GM23338 (cell line): ENCODE results near the gene LIPM. TPM values are rescaled to one million over a fixed set of nuclear protein-coding genes. Genes with fewer than 3 reads are reported as not detected.

ENCODE experiments used
- ATAC-seq: fragments of 200-7000 bp; cut with Tn5 transposase; 3 replicates; pipeline ENCODE4 v1.9.1; 2020
- DNase-seq: peaks from one replicate; pipeline ENCODE4 v3.0.0-alpha.2; 2015; ENCODE audit warnings: low spot score
- H2AFZ ChIP-seq: fragments of 200-600 bp; sonication (generic); 2 replicates; pipeline ENCODE4 v1.8.0; 2016; ENCODE audit warnings: antibody characterized with exemption, mild to moderate bottlenecking, moderate library complexity
- H3F3A ChIP-seq: fragments of 200-600 bp; sonication (generic); replicated peaks from 2 replicates; pipeline ENCODE4 v1.8.0; 2017; ENCODE audit warnings: antibody characterized with exemption, mixed run types, low read depth
- H3K27ac ChIP-seq: fragments of 200-600 bp; sonication (generic); 2 replicates; pipeline ENCODE4 v1.6.1; 2016; ENCODE audit warnings: low read depth
- H3K27me3 ChIP-seq: fragments of 200-600 bp; sonication (generic); 2 replicates; pipeline ENCODE4 v1.8.0; 2016; ENCODE audit warnings: mild to moderate bottlenecking, mixed run types, moderate library complexity; ENCODE audit not compliant: insufficient read depth
- H3K36me3 ChIP-seq: fragments of 200-600 bp; sonication (generic); 2 replicates; pipeline ENCODE4 v1.8.0; 2016; ENCODE audit warnings: mild to moderate bottlenecking; ENCODE audit not compliant: insufficient read depth
- H3K4me1 ChIP-seq: fragments of 200-600 bp; sonication (generic); 2 replicates; pipeline ENCODE4 v1.8.0; 2016; ENCODE audit warnings: mild to moderate bottlenecking, moderate library complexity; ENCODE audit not compliant: insufficient read depth
- H3K4me2 ChIP-seq: fragments of 200-600 bp; sonication (generic); 2 replicates; pipeline ENCODE4 v1.7.1; 2017; ENCODE audit warnings: mixed run types
- H3K4me3 ChIP-seq: fragments of 200-600 bp; sonication (generic); 2 replicates; pipeline ENCODE4 v1.6.1; 2016; ENCODE audit warnings: mixed run types
- H3K79me2 ChIP-seq: fragments of 200-600 bp; sonication (generic); replicated peaks from 2 replicates; pipeline ENCODE4 v1.8.0; 2017; ENCODE audit warnings: mild to moderate bottlenecking; ENCODE audit not compliant: insufficient read depth
- H3K9me2 ChIP-seq: fragments of 200-600 bp; sonication (generic); 2 replicates; pipeline ENCODE4 v1.8.0; 2017; ENCODE audit not compliant: insufficient read depth
- H4K20me1 ChIP-seq: fragments of 200-600 bp; sonication (generic); replicated peaks from 2 replicates; pipeline ENCODE4 v1.8.0; 2017; ENCODE audit warnings: mild to moderate bottlenecking; ENCODE audit not compliant: insufficient read depth
- H3K27ac Mint-ChIP-seq: 2 replicates; pipeline ENCODE4 v1.8.0; 2020; ENCODE audit warnings: inconsistent platforms, mild to moderate bottlenecking, moderate library complexity, mixed read lengths
- H3K27me3 Mint-ChIP-seq: 3 replicates; pipeline ENCODE4 v1.8.0; 2022; ENCODE audit warnings: low read depth, mild to moderate bottlenecking, moderate library complexity, mixed read lengths, inconsistent platforms; ENCODE audit not compliant: insufficient read depth, poor library complexity
- H3K36me3 Mint-ChIP-seq: 3 replicates; pipeline ENCODE4 v1.8.0; 2021; ENCODE audit warnings: low read depth, mild to moderate bottlenecking, inconsistent platforms, moderate library complexity, mixed read lengths
- H3K4me1 Mint-ChIP-seq: 3 replicates; pipeline ENCODE4 v1.8.0; 2020; ENCODE audit warnings: mild to moderate bottlenecking, inconsistent platforms, mixed read lengths
- H3K4me3 Mint-ChIP-seq: 3 replicates; pipeline ENCODE4 v1.8.0; 2021; ENCODE audit warnings: moderate library complexity, mild to moderate bottlenecking, inconsistent platforms, mixed read lengths
- H3K9me3 Mint-ChIP-seq: 3 replicates; pipeline ENCODE4 v1.8.0; 2020; ENCODE audit warnings: moderate library complexity, mild to moderate bottlenecking, inconsistent platforms, mixed read lengths
- CREB1 ChIP-seq: fragments of 250-450 bp; sonication (Bioruptor Pico); IDR thresholded peaks from 2 replicates; pipeline ENCODE4 v1.5.0; 2020; ENCODE audit warnings: low read depth, mild to moderate bottlenecking, moderate library complexity
- CTCF ChIP-seq, 2 experiments: fragments of 200-600 bp in 1 of 2; sonication (generic) in 1 of 2; conservative IDR thresholded peaks; 2 replicates each; pipeline versions ENCODE4 v1.5.1 to v1.6.1; 2016 to 2017; ENCODE audit warnings: antibody characterized with exemption in 2 of 2, low read depth in 2 of 2, mild to moderate bottlenecking in 2 of 2, moderate library complexity in 1 of 2
- EZH2 ChIP-seq: fragments of 200-600 bp; sonication (generic); IDR thresholded peaks from one replicate; pipeline ENCODE4 v1.8.0; 2017; ENCODE audit warnings: antibody characterized with exemption, mild to moderate bottlenecking, low read depth; ENCODE audit not compliant: unreplicated experiment
- JUNB ChIP-seq: IDR thresholded peaks from one replicate; pipeline ENCODE4 v1.6.1; 2016; ENCODE audit warnings: antibody characterized with exemption; ENCODE audit not compliant: unreplicated experiment
- REST ChIP-seq: IDR thresholded peaks from one replicate; pipeline ENCODE4 v1.6.1; 2018; ENCODE audit warnings: antibody characterized with exemption; ENCODE audit not compliant: unreplicated experiment
- ZNF462 ChIP-seq: fragments of 250-450 bp; sonication (Bioruptor Pico); IDR thresholded peaks from 2 replicates; pipeline ENCODE4 v1.5.0; 2020; ENCODE audit warnings: mild to moderate bottlenecking, moderate library complexity
- polyA plus RNA-seq: library from polyadenylated mRNA; unstranded; fragments of >200 nt; fragmentation: Nextera tagmentation; extraction: Ambion mirVana; gene quantifications from 2 replicates; pipeline ENCODE4 v1.2.1, GENCODE V29; 2016
- total RNA-seq: library from RNA; depleted of rRNA; stranded (reverse); fragments of >200 nt; shearing (Covaris generic); gene quantifications from 2 replicates; pipeline ENCODE4 v1.2.3, GENCODE V29; 2014

The LIPM gene
- total and polyA plus RNA-seq, 2 experiments from 2014 or later = not detected

GRCh38 chr10:88838766-88839350, 36.3 kb downstream of the LIPM start:
- Mint-ChIP-seq H3K4me1 (no peaks in the 10 kb centered on the region), H3K9me3 (no peaks in the 10 kb centered on the region), H3K4me3 (no peak overlapping the region), H3K27me3 (no peaks in the 10 kb centered on the region), H3K27ac (no peak overlapping the region), H3K36me3 (no peaks in the 10 kb centered on the region)
- Histone ChIP-seq H3F3A (no peaks in the 10 kb centered on the region), H3K27ac (no peak overlapping the region), H3K27me3 (no peaks in the 10 kb centered on the region), H3K36me3 (no peaks in the 10 kb centered on the region), H3K4me1 (no peaks in the 10 kb centered on the region), H3K4me3 (no peak overlapping the region), H3K9me2 (no peaks in the 10 kb centered on the region), H4K20me1 (no peaks in the 10 kb centered on the region), H3K4me2 (no peak overlapping the region), H2AFZ (peak overlapping the region; percentile 14; the same call in 1 of the 2 replicates), H3K79me2 (no peaks in the 10 kb centered on the region)
- ATAC-seq = peak; percentile 55; the same call in 2 of the 3 replicates
- peak; percentile 47 for DNase-seq
- TF ChIP-seq JUNB (no peak), CTCF (conservative IDR thresholded peaks at IDR 0.05; ENCODE audit: low read depth in 2 of 2) (peak; percentile 11 to 48; a peak in 3 of 4 replicates)

- Mint-ChIP-seq H3K27me3 (no peaks in the 10 kb centered on the region), H3K4me1 (no peaks in the 10 kb centered on the region), H3K4me3 (no peak overlapping the region), H3K36me3 (no peaks in the 10 kb centered on the region), H3K9me3 (no peaks in the 10 kb centered on the region), H3K27ac (no peak overlapping the region)
- TF ChIP-seq CTCF (conservative IDR thresholded peaks at IDR 0.05; ENCODE audit: low read depth in 2 of 2) = no peak
- no peak for TF ChIP-seq EZH2
- no peak for TF ChIP-seq ZNF462 (CRISPR knock-in tag)
- TF ChIP-seq JUNB = no peak
- no peak for TF ChIP-seq REST
- TF ChIP-seq CREB1 (CRISPR knock-in tag) = no peak
- no peaks in the 10 kb centered on the region for H3K36me3 ChIP-seq
- H3F3A ChIP-seq = no peaks in the 10 kb centered on the region
- no peak overlapping the region for H3K4me3 ChIP-seq
- ATAC-seq = no peak
- DNase-seq = no peak
- H3K4me2 ChIP-seq = no peak overlapping the region
- no peaks in the 10 kb centered on the region for H3K79me2 ChIP-seq
- H3K4me1 ChIP-seq = no peaks in the 10 kb centered on the region
- H4K20me1 ChIP-seq = no peaks in the 10 kb centered on the region
- H2AFZ ChIP-seq = no peak overlapping the region
- H3K27ac ChIP-seq = no peak overlapping the region
- H3K27me3 ChIP-seq = no peaks in the 10 kb centered on the region
- no peaks in the 10 kb centered on the region for H3K9me2 ChIP-seq
Measured at GRCh38 chr10:88840104-88840503, 37.6 kb downstream of the LIPM start.
